DND-41 (cell line): Measurements from ENCODE around the gene ZP1.
A peak's percentile ranks its signal among the peaks of the same experiment; 100 is the strongest.

Source experiments
- ATAC-seq: fragments of 200-7000 bp; cut with Tn5 transposase; 3 replicates; pipeline ENCODE4 v1.9.1; 2021; ENCODE audit warnings: low read depth; ENCODE audit not compliant: insufficient read depth
- DNase-seq: peaks from one replicate; pipeline ENCODE4 v3.0.0-alpha.2; 2020
- H2AFZ ChIP-seq: 2 replicates; pipeline ENCODE4 v1.6.0; 2012; ENCODE audit warnings: low read depth, low read length
- H3K27ac ChIP-seq: 2 replicates; pipeline ENCODE4 v1.5.1; 2012; ENCODE audit warnings: low read length, inconsistent platforms
- H3K27me3 ChIP-seq: fragments of 200-600 bp; sonication (generic); 2 replicates; pipeline ENCODE4 v1.6.0; 2012; ENCODE audit warnings: low read length, mild to moderate bottlenecking, inconsistent platforms; ENCODE audit not compliant: insufficient read depth, poor library complexity
- H3K36me3 ChIP-seq: 2 replicates; pipeline ENCODE4 v1.5.1; 2012; ENCODE audit warnings: low read length, inconsistent platforms; ENCODE audit not compliant: insufficient read depth
- H3K4me1 ChIP-seq: 2 replicates; pipeline ENCODE4 v1.5.1; 2012; ENCODE audit warnings: mild to moderate bottlenecking, low read length; ENCODE audit not compliant: insufficient read depth
- H3K4me2 ChIP-seq: 2 replicates; pipeline ENCODE4 v1.6.0; 2012; ENCODE audit warnings: mild to moderate bottlenecking, moderate library complexity, low read length, inconsistent platforms; ENCODE audit not compliant: insufficient read depth
- H3K4me3 ChIP-seq, 2 experiments: fragments of 200-600 bp in 1 of 2; shearing (Covaris generic) in 1 of 2; 2 replicates each; pipeline ENCODE4 v1.5.1; 2012 to 2016; ENCODE audit warnings: inconsistent platforms in 2 of 2, low read length in 2 of 2, mild to moderate bottlenecking in 2 of 2, low read depth in 1 of 2, moderate library complexity in 1 of 2
- H3K79me2 ChIP-seq: 2 replicates; pipeline ENCODE4 v1.6.0; 2012; ENCODE audit warnings: low read length, inconsistent platforms; ENCODE audit not compliant: insufficient read depth
- H3K9ac ChIP-seq: 2 replicates; pipeline ENCODE4 v1.6.0; 2012; ENCODE audit warnings: low read depth, mild to moderate bottlenecking, inconsistent platforms, low read length, moderate library complexity
- H3K9me3 ChIP-seq: 2 replicates; pipeline ENCODE4 v1.5.1; 2012; ENCODE audit warnings: low read length, moderate library complexity, mild to moderate bottlenecking, inconsistent platforms; ENCODE audit not compliant: insufficient read depth, severe bottlenecking
- H4K20me1 ChIP-seq: 2 replicates; pipeline ENCODE4 v1.6.0; 2012; ENCODE audit warnings: low read length; ENCODE audit not compliant: insufficient read depth
- CTCF ChIP-seq: IDR thresholded peaks from 2 replicates; pipeline ENCODE4 v1.5.1; 2012; ENCODE audit warnings: borderline replicate concordance, low read length, moderate library complexity, mild to moderate bottlenecking; ENCODE audit not compliant: poor library complexity, severe bottlenecking; ENCODE audit errors: extremely low read depth
- EZH2 ChIP-seq: IDR thresholded peaks from 3 replicates; pipeline ENCODE4 v1.6.1; 2012; ENCODE audit warnings: borderline replicate concordance, low read depth, mild to moderate bottlenecking, moderate library complexity, low read length, inconsistent platforms; ENCODE audit not compliant: severe bottlenecking

Gene ZP1

DNA sequence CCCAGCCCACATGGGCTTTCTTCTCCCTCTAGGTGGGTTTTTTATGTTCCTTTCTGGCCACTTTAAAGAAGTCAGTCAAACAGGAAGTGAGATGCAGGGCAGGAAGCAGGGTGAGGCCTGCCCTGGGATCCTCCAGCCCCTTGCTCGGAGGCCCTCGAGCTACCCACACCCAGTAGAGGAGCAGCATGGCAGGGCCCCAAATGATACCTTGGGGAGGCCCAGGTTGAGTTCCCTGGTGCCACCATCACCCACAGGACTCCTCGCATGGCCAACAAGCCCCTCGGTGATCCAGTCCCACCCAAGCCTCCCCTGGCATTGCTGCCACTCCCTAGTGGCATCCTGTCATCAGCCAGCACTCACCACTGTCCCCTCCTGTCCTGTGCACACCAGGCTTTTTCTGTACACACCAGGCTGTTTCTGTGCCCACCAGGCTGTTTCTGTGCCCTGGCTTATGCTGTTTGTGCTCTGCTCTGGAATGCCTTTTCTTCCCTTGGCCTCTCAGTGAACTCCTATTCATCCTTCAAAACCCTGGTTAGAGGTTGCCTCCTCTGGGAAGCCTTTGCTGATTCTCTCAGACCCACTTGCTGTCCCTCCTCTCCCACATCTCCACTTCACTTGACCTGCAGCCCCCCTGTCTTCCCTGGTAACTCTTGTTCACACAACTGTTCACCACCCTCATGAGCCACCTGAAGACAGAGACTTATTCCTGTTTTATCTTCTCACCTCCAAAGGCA, 8.4 kb upstream of the ZP1 start:
- no peak for TF ChIP-seq EZH2
- TF ChIP-seq CTCF = no peak
- peak; percentile 72 for DNase-seq
- Histone ChIP-seq H3K4me3 (no peak overlapping the region), H3K4me1 (peaks cover 12% of the 10 kb centered on the region), H3K79me2 (no peaks in the 10 kb centered on the region), H3K4me2 (no peak overlapping the region), H3K9me3 (no peaks in the 10 kb centered on the region), H3K36me3 (no peaks in the 10 kb centered on the region), H3K9ac (no peak overlapping the region), H3K27ac (no peak overlapping the region), H3K27me3 (no peaks in the 10 kb centered on the region), H4K20me1 (no peaks in the 10 kb centered on the region), H2AFZ (no peak overlapping the region; the same call in 1 of the 2 replicates)
- ATAC-seq = peak; percentile 81

DNA sequence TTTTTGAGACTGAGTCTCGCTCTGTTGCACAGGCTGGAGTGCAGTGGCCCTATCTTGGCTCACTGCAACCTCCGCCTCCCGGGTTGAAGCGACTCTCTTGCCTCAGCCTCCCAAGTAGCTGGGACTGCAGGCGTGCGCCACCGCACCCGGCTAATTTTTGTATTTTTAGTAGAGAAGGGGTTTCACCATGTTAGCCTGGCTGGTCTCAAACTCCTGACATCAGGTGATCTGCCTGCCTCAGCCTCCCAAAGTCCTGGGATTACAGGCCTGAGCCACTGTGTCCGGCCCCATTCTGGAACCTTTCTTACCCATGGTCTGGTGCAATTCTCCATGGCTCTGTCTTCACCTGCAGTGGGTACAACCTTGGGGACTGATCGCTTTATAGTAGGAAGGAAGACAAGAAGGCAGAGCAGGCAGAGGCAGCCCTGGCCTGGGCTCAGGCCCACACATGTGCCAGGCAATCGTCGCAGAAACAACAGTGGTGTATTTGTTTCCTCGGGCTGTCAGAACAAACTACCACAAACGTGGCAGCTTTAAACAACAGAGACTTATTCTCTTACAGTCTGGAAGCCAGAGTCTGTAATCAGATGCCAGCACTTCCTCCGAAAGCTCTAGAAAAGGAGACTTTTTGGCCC, 7.6 kb upstream of the ZP1 start:
- no peak for TF ChIP-seq EZH2
- no peak for TF ChIP-seq CTCF
- Histone ChIP-seq H3K4me1 (peaks cover 12% of the 10 kb centered on the region), H3K9me3 (no peaks in the 10 kb centered on the region), H3K4me3 (no peak overlapping the region), H3K27me3 (no peaks in the 10 kb centered on the region), H3K27ac (no peak overlapping the region), H3K9ac (no peak overlapping the region), H3K36me3 (no peaks in the 10 kb centered on the region), H2AFZ (no peak overlapping the region), H3K4me2 (no peak overlapping the region), H4K20me1 (no peaks in the 10 kb centered on the region), H3K79me2 (no peaks in the 10 kb centered on the region)
- DNase-seq (no peak), ATAC-seq (no peak)

GRCh38 chr11:60860943-60861342, 6.4 kb upstream of the ZP1 start:
- H3K4me3 ChIP-seq = no peak overlapping the region
- no peaks in the 10 kb centered on the region for H3K27me3 ChIP-seq
- H3K36me3 ChIP-seq = no peaks in the 10 kb centered on the region
- H3K9ac ChIP-seq = no peak overlapping the region
- no peak overlapping the region for H3K4me2 ChIP-seq
- no peak overlapping the region for H2AFZ ChIP-seq
- TF ChIP-seq CTCF = no peak
- H3K27ac ChIP-seq = no peak overlapping the region
- no peaks in the 10 kb centered on the region for H3K9me3 ChIP-seq
- peaks cover 19% of the 10 kb centered on the region for H3K4me1 ChIP-seq
- no peaks in the 10 kb centered on the region for H4K20me1 ChIP-seq
- ATAC-seq = no peak
- H3K79me2 ChIP-seq = no peaks in the 10 kb centered on the region
- no peak for DNase-seq
